GM21528 (cell line): ENCODE results near the gene RDH16.

Experiments
- ATAC-seq: cut with Tn5 transposase; IDR thresholded peaks from one replicate; pipeline ENCODE4 v1.9.1; 2021; ENCODE audit warnings: mild to moderate bottlenecking, moderate library complexity; ENCODE audit not compliant: unreplicated experiment, low FRiP score

Gene RDH16, protein sequence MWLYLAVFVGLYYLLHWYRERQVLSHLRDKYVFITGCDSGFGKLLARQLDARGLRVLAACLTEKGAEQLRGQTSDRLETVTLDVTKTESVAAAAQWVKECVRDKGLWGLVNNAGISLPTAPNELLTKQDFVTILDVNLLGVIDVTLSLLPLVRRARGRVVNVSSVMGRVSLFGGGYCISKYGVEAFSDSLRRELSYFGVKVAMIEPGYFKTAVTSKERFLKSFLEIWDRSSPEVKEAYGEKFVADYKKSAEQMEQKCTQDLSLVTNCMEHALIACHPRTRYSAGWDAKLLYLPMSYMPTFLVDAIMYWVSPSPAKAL

GRCh38 chr12:56957229-56958052, at the start of gene RDH16:
RDH16 (minus strand) TSS chr12:56957608; CDS start chr12:56957462, 146 bp downstream.
- ATAC-seq = no peak

GRCh38 chr12:57006809-57007475, 49.5 kb upstream of the RDH16 start:
- ATAC-seq = peak; percentile 9

GRCh38 chr12:57005980-57006808, 48.8 kb upstream of the RDH16 start, which contains the start of gene ZBTB39:
ZBTB39 (minus strand) TSS chr12:57006546; CDS start chr12:57004917, 1,629 bp downstream.
- ATAC-seq = peak; percentile 69

DNA sequence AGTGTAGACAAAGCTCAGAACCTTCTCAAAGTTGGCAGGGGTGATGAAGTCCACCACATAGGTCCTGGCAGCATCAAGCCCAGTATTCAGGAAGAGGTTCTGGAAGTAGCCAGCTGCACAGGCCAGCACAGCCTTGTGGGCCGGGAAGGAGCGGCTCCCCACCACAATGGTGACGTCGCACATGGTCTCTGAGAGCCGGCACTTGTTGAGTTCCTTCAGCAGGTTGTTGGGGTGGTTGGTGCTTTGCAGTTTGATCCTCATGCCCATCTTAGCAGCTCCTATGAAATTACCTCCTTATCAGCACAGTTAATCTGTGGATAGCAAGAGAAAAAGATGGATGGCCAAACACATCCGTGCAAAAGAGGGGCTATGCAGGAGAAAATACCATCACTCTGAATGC, 47.2 kb upstream of the RDH16 start:
- no peak for ATAC-seq

DNA sequence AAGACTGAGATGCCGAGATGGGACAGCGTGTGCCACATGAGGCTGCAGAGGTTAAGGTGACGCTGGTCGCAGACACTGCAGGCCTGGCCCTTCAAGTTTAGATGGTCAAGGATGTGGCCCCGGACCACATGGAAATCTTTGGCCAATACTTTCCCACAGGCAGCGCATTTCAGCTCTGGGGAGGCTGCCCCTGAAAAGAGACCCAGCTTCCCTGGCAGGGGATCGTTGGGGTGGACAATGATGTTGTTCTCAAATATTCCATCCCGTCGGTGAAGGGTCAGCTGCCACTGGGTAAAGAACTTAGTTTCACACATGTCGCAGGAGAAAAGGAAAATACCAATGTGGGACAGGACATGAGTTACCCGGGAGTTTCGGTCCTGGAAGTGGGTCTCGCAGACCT, 46.0 kb upstream of the RDH16 start:
- ATAC-seq = no peak

DNA sequence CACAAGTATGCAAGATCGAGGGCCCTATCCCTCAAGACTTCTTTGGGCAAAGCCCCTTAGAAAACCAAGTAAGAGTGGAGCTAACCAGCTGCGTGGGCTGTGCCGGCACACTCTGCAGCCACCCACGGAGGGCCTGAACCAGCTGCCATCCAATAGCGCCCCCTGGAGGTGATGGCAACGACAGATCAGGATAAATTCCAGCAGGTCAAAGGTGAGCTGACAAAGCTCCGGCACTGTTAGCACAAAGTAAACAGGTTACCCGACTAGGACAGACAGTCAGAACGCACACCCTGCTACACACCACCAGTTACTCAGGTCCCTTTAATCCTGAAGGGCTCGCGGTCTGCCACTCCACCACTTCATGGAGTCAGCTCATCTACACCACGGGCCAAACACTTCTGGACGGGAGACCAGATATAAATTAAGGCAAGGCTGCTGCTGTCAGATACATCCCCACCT, 44.1 kb upstream of the RDH16 start:
- ATAC-seq = no peak

DNA sequence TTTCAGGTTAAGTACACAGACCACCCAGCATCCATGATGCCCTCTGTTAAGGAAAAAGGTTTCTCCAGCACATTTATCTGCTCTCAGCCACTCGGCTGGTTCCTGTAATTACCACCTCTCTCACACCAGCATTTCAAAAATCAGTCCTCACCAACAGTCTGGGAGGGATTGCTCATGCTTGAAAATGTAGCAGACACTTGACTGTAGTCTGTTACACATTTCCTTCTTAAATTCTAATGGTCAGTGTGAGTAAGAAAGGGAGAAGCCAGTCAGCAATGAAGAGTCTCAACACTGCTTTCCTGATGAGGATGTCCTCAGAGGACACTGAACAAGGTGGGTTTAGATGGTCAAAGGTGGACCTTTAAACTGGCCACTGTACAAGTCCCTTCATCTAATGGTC, 43.0 kb upstream of the RDH16 start:
- ATAC-seq = no peak

DNA sequence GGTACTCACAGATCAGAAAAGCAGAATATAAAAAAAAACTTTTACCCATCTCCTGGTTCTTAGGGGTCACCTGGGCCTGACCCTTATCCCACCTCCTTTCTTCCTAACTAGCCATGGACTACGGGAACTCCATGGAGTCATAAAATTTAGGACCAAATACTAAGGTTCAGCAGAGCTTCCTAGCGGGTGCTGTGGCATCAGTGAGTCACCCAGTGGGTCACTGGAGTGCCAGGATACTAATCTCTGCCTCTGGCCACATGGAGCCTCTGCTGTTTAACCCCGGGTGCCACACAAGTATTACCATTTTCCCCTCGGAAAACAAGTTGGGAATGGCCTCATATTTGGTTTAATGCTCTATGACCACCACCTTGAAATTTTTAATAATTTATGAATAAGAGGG, 42.0 kb upstream of the RDH16 start:
- no peak for ATAC-seq

- no peak for ATAC-seq
Measured at GRCh38 chr12:56998981-56999380, 41.6 kb upstream of the RDH16 start.

DNA sequence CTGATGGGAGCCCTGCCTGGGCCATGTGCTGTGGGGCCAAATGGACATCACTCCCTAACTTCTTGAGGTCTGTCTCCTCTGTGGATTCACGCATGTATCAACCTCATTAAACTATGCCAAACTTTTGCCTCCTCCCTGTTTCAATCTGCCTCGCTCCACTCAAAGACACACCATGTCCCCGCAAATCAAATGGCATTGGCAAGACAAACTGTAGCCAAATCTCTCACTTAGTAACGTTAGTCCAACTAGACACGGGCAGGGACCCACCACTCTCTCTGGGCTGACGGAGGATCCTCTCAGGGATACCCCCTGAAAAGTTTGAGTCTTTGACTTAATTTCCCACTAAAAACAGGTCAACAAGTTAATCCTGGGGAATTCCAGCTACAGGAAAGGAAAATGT, 40.9 kb upstream of the RDH16 start:
- ATAC-seq = no peak

GRCh38 chr12:56996793-56997545, 39.6 kb upstream of the RDH16 start:
- no peak for ATAC-seq

GRCh38 chr12:56995930-56996496, 38.6 kb upstream of the RDH16 start:
- ATAC-seq = no peak

- ATAC-seq = no peak
Measured at GRCh38 chr12:56995201-56995929, 38.0 kb upstream of the RDH16 start.

DNA sequence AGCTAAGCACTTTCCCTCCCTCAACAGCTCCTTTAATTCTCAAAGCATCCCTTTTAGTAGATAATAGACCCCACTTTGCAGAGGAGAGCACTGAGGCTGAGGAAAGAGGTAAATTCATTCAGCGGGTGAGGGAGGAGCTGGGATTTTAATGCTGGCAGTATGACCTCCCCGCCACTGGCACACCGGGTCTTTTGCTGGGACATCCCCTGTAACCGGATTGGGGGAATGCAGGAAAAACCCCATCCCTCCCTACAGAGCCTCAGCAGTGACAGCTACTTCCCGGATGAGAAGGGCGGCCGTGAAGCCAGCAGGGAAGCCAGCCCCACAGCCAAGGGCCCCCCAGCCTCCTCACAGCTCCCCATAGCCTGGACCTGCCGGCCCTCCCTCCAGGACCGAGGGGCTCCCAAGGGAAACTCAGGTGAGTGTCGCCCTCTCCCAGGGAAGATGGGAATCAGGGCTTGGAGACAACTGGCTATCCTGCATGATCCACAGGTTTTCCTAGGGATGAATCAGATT, 36.9 kb upstream of the RDH16 start:
- ATAC-seq = no peak

- ATAC-seq = no peak
Measured at GRCh38 chr12:56993346-56993745, 35.9 kb upstream of the RDH16 start.

- ATAC-seq = no peak
Measured at GRCh38 chr12:56991319-56992246, 34.2 kb upstream of the RDH16 start.

GRCh38 chr12:56990648-56991318, 33.4 kb upstream of the RDH16 start:
- no peak for ATAC-seq
